K562 (cell line): ENCODE measurements around the gene MZB1.

Experiments
- AFF4 ChIP-seq: sonication (generic); formaldehyde crosslinking; IDR thresholded peaks from 2 replicates; pipeline ENCODE4 v1.8.0; 2023; ENCODE audit warnings: mild to moderate bottlenecking, missing genetic modification reagents
- PHF8 ChIP-seq: fragments of 200-600 bp; sonication (generic); IDR thresholded peaks from 2 replicates; pipeline ENCODE4 v1.6.1; 2012; ENCODE audit warnings: mixed run types, mild to moderate bottlenecking, inconsistent platforms, low read length, moderate library complexity, borderline replicate concordance

GRCh38 chr5:139402561-139403158 is 12.9 kb upstream of the MZB1 start:
- TF ChIP-seq PHF8 = no peak
- no peak for TF ChIP-seq AFF4 (CRISPR knock-in tag)
